ENCODE data around the gene ADNP2.

GRCh38 chr18:80129672-80130367 lies 20.8 kb downstream of the ADNP2 start:
- TF ChIP-seq POLR2AphosphoS5 (IDR thresholded peaks at IDR 0.05) (no peak), CTCF (IDR thresholded peaks at IDR 0.05) (no peak), POLR2A (IDR thresholded peaks at IDR 0.05; ENCODE audit: low read depth) (no peak), EP300 (IDR thresholded peaks at IDR 0.05) (no peak)

Measured in esophagus muscularis mucosa (tissue), 4 donors.